Measurements from ENCODE around the gene APOH. TPM values are rescaled to one million over a fixed set of nuclear protein-coding genes. Genes with fewer than 3 reads are reported as not detected.

Gene APOH
- total RNA-seq, 1 donor from 2014 or later, result 29.6 TPM

GRCh38 chr17:66272811-66273585, 43.8 kb upstream of the APOH start:
- Histone ChIP-seq H3K36me3 (no peaks in the 10 kb centered on the region), H3K4me1 (no peaks in the 10 kb centered on the region), H3K4me3 (no peak overlapping the region), H3K27me3 (no peaks in the 10 kb centered on the region), H3K27ac (no peak overlapping the region), H3K9me3 (no peaks in the 10 kb centered on the region)
- DNase-seq, result no peak
- no peak for TF ChIP-seq CTCF (IDR thresholded peaks at IDR 0.05)
- intact Hi-C loops (cut with DNase I), result no loop called here
- no peak for ATAC-seq

DNA sequence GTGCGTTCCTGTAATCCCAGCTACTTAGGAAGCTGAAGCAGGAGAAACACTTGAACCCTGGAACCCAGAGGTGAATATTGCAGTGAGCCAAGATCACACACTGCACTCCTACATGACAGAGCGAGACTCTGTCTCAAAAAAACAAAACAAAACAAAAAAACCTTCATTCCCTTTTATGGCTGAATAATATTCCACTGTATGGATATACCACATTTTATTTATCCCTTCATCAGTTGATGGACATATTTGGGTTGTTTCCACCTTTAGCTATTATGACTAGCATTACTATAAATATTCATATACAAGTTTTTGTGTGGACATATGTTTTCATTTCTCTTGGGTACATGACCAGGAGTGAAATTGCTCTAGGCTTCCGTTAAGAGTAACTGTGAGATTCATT, 42.3 kb upstream of the APOH start:
- H3K4me1 ChIP-seq, result no peaks in the 10 kb centered on the region
- H3K9me3 ChIP-seq, result no peaks in the 10 kb centered on the region
- H3K27me3 ChIP-seq, result no peaks in the 10 kb centered on the region
- no peak overlapping the region for H3K4me3 ChIP-seq
- no peak for ATAC-seq
- no peak for TF ChIP-seq CTCF (IDR thresholded peaks at IDR 0.05)
- intact Hi-C loops (cut with DNase I), result no loop called here
- no peaks in the 10 kb centered on the region for H3K36me3 ChIP-seq
- no peak for DNase-seq
- H3K27ac ChIP-seq, result no peak overlapping the region

DNA sequence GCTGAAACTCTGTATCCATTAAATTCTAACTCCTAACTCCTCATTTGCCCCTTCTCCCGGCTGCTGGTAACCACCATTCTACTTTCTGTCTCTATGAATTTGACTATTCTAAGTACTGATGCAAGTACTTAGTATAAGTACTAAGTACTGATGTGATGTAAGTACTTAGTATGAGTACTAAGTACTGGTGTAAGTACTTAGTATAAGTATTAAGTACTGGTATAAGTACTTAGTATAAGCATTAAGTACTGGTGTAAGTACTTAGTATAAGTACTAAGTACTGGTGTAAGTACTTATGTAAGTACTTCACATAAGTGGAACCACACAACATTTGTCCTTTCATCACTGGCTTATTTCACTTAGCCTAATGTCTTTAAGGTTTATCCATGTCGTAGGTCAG, 40.9 kb upstream of the APOH start:
- H3K27ac ChIP-seq, result no peak overlapping the region
- H3K4me1 ChIP-seq, result no peaks in the 10 kb centered on the region
- H3K36me3 ChIP-seq, result no peaks in the 10 kb centered on the region
- no peak for TF ChIP-seq CTCF (IDR thresholded peaks at IDR 0.05)
- DNase-seq, result no peak
- H3K27me3 ChIP-seq, result no peaks in the 10 kb centered on the region
- intact Hi-C loops (cut with DNase I), result no loop called here
- ATAC-seq, result no peak
- H3K9me3 ChIP-seq, result no peaks in the 10 kb centered on the region
- H3K4me3 ChIP-seq, result no peak overlapping the region

- H3K36me3 ChIP-seq, result no peaks in the 10 kb centered on the region
- H3K9me3 ChIP-seq, result no peaks in the 10 kb centered on the region
- intact Hi-C loops (cut with DNase I), result no loop called here
- H3K27ac ChIP-seq, result no peak overlapping the region
- no peak for TF ChIP-seq CTCF (IDR thresholded peaks at IDR 0.05)
- no peaks in the 10 kb centered on the region for H3K27me3 ChIP-seq
- no peak for DNase-seq
- no peaks in the 10 kb centered on the region for H3K4me1 ChIP-seq
- no peak overlapping the region for H3K4me3 ChIP-seq
- ATAC-seq, result no peak
Measured at GRCh38 chr17:66268247-66268927, 39.2 kb upstream of the APOH start.

GRCh38 chr17:66264696-66265095, 35.5 kb upstream of the APOH start:
- Histone ChIP-seq H3K27ac (no peak overlapping the region), H3K4me1 (no peaks in the 10 kb centered on the region), H3K36me3 (no peaks in the 10 kb centered on the region), H3K27me3 (no peaks in the 10 kb centered on the region), H3K9me3 (no peaks in the 10 kb centered on the region), H3K4me3 (no peak overlapping the region)
- TF ChIP-seq CTCF (IDR thresholded peaks at IDR 0.05), result no peak
- ATAC-seq (no peak), DNase-seq (no peak)
- intact Hi-C loops (cut with DNase I), result no loop called here
